Measurements from ENCODE around the gene INSIG1.

The INSIG1 gene

GRCh38 chr7:155265961-155266360 is 31.7 kb upstream of the INSIG1 start:
- DNase-seq (ENCODE audit: low read depth in 1 of 2, low spot score in 1 of 2): no peak

GRCh38 chr7:155266440-155266839 is 31.2 kb upstream of the INSIG1 start:
- no peak for DNase-seq (ENCODE audit: low read depth in 1 of 2, low spot score in 1 of 2)

GRCh38 chr7:155267023-155267422 is 30.7 kb upstream of the INSIG1 start:
- DNase-seq (ENCODE audit: low read depth in 1 of 2, low spot score in 1 of 2): no peak

GRCh38 chr7:155267436-155267835 is 30.2 kb upstream of the INSIG1 start:
- no peak for DNase-seq (ENCODE audit: low read depth in 1 of 2, low spot score in 1 of 2)

- DNase-seq (ENCODE audit: low read depth in 1 of 2, low spot score in 1 of 2): no peak
Measured at GRCh38 chr7:155268211-155268610, 29.5 kb upstream of the INSIG1 start.

- DNase-seq (ENCODE audit: low read depth in 1 of 2, low spot score in 1 of 2): no peak
Measured at GRCh38 chr7:155268921-155269650, 28.6 kb upstream of the INSIG1 start.

- DNase-seq (ENCODE audit: low read depth in 1 of 2, low spot score in 1 of 2): no peak
Measured at GRCh38 chr7:155269766-155270585, 27.7 kb upstream of the INSIG1 start.

- DNase-seq (ENCODE audit: low read depth in 1 of 2, low spot score in 1 of 2): no peak
Measured at GRCh38 chr7:155270861-155271260, 26.8 kb upstream of the INSIG1 start.

- DNase-seq (ENCODE audit: low read depth in 1 of 2, low spot score in 1 of 2): no peak
Measured at GRCh38 chr7:155274633-155275355, 22.9 kb upstream of the INSIG1 start.

- no peak for DNase-seq (ENCODE audit: low read depth in 1 of 2, low spot score in 1 of 2)
Measured at GRCh38 chr7:155276042-155276799, 21.5 kb upstream of the INSIG1 start.

- no peak for DNase-seq (ENCODE audit: low read depth in 1 of 2, low spot score in 1 of 2)
Measured at GRCh38 chr7:155276800-155277375, 20.8 kb upstream of the INSIG1 start.

- no peak for DNase-seq (ENCODE audit: low read depth in 1 of 2, low spot score in 1 of 2)
Measured at GRCh38 chr7:155277385-155277994, 20.2 kb upstream of the INSIG1 start.

- DNase-seq (ENCODE audit: low read depth in 1 of 2, low spot score in 1 of 2): no peak
Measured at GRCh38 chr7:155278921-155279320, 18.8 kb upstream of the INSIG1 start.

GRCh38 chr7:155279787-155280445 is 17.8 kb upstream of the INSIG1 start:
- no peak for DNase-seq (ENCODE audit: low read depth in 1 of 2, low spot score in 1 of 2)

GRCh38 chr7:155280446-155281397 is 17.0 kb upstream of the INSIG1 start:
- no peak for DNase-seq (ENCODE audit: low read depth in 1 of 2, low spot score in 1 of 2)

GRCh38 chr7:155281398-155281969 is 16.2 kb upstream of the INSIG1 start:
- DNase-seq (ENCODE audit: low read depth in 1 of 2, low spot score in 1 of 2): no peak

- no peak for DNase-seq (ENCODE audit: low read depth in 1 of 2, low spot score in 1 of 2)
Measured at GRCh38 chr7:155282671-155283070, 15.0 kb upstream of the INSIG1 start.

- DNase-seq (ENCODE audit: low read depth in 1 of 2, low spot score in 1 of 2): no peak
Measured at GRCh38 chr7:155283565-155284194, 14.0 kb upstream of the INSIG1 start.

Measured in activated T-helper 1 cell treated with anti-CD3 and anti-CD28 coated beads, Interleukin-2, amount 50 U/mL, for 16 hours (primary cell).